NCI-H2029 treated with DMSO at 0.1 percent for 48 hours (cell line): ENCODE results near the gene SSMEM1.
"Not testable (repeated sequence)": the region's sequence is repeated elsewhere in the genome, so short reads cannot be mapped to it uniquely, and the experiment has no call there.

Experiments
- DNase-seq: peaks from one replicate; lab custom pipeline; 2025; lab: John Stamatoyannopoulos, UW

The SSMEM1 gene

GRCh38 chr7:130249626-130250025, 42.0 kb downstream of the SSMEM1 start:
- DNase-seq: not testable (repeated sequence)

- DNase-seq: no peak
Observed at GRCh38 chr7:130254555-130254954, 46.9 kb downstream of the SSMEM1 start.

- DNase-seq: no peak
Observed at GRCh38 chr7:130256704-130257103, 49.0 kb downstream of the SSMEM1 start.

GRCh38 chr7:130258494-130259078, 50.9 kb downstream of the SSMEM1 start:
- DNase-seq: no peak

GRCh38 chr7:130262448-130262847, 54.8 kb downstream of the SSMEM1 start:
- DNase-seq: no peak

- no peak for DNase-seq
Observed at GRCh38 chr7:130263130-130263529, 55.5 kb downstream of the SSMEM1 start.
